ENCODE results near the gene IGFL4. TPM values are rescaled to one million over a fixed set of nuclear protein-coding genes. Genes with fewer than 3 reads are reported as not detected.
A peak's percentile ranks its signal among the peaks of the same experiment; 100 is the strongest.

The IGFL4 gene
- polyA plus RNA-seq, 12 donors = 1.4 to 8.9 (median 5.1) TPM; not detected in 2

- peak; percentile 99 for DNase-seq
Measured at GRCh38 chr19:45994998-45995714, 45.6 kb downstream of the IGFL4 start, which contains the start of gene CCDC61. Gene CCDC61, plus strand, starts transcription at chr19:45995467. Its CDS starts 7,552 bp downstream, at chr19:46003019.

GRCh38 chr19:45994456-45994997, 46.3 kb downstream of the IGFL4 start:
- DNase-seq = no peak

DNA sequence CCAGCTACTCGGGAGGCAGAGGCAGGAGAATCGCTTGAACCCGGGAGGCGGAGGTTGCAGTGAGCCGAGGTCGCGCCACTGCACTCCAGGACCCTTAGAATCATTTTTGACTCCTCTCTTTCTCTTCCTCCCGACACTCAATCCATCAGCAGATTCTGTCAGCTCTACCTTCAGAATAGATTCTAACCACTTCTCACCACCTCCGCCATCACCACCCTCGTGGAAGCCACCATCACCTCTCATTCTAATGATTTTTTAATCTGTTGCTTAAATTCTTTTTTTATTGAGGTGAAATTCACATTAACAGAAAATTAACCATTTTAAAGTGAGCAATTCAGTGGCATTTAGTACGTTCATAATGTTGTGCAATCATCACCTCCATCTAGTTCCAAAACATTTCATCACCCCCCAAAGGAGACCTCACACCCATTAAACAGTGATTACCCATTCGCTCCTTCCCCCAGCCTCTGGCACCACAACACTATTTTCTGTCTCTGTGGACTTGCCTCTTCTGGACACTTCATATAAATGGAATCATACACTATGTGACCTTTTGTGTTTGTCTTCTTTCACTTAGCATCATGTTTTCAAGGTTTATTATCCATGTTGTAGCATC, 50.6 kb downstream of the IGFL4 start:
- DNase-seq = no peak

Other genes with a start within 250 kb of the IGFL4 start
- 100 to 1,000 TPM in 1 of 12 donors, 10 to 100 TPM in 11; 28.6 to 389 (median 43.8) TPM for gene DMWD, start 248.2 kb downstream of the IGFL4 start, polyA plus RNA-seq (ENCODE audit: insufficient read length in 12 of 12)
- gene RSPH6A, start 225.7 kb downstream of the IGFL4 start, polyA plus RNA-seq (ENCODE audit: insufficient read length in 12 of 12) = not detected
- gene SYMPK, start 177.9 kb downstream of the IGFL4 start, polyA plus RNA-seq (ENCODE audit: insufficient read length in 12 of 12) = 10 to 100 TPM in 11 of 12 donors, not detected in 1; 28.4 to 63.7 (median 36.7) TPM
- not detected for gene FOXA3, start 176.7 kb downstream of the IGFL4 start, polyA plus RNA-seq (ENCODE audit: insufficient read length in 12 of 12)
- 10 to 100 TPM in 10 of 12 donors, 1 to 10 TPM in 1, not detected in 1; 8.9 to 27.3 (median 12.8) TPM for gene IRF2BP1, start 154.9 kb downstream of the IGFL4 start, polyA plus RNA-seq (ENCODE audit: insufficient read length in 12 of 12)
- 1 to 10 TPM in 11 of 12 donors, not detected in 1; 2.2 to 7.6 (median 3.7) TPM for gene MYPOP, start 138.4 kb downstream of the IGFL4 start, polyA plus RNA-seq (ENCODE audit: insufficient read length in 12 of 12)
- gene NANOS2, start 126.2 kb downstream of the IGFL4 start, polyA plus RNA-seq (ENCODE audit: insufficient read length in 12 of 12) = not detected
- gene NOVA2, start 67.1 kb downstream of the IGFL4 start, polyA plus RNA-seq (ENCODE audit: insufficient read length in 12 of 12) = 1 to 10 TPM in 11 of 12 donors, not detected in 1; 2.8 to 4.8 (median 3.7) TPM
- gene CCDC61, start 45.5 kb downstream of the IGFL4 start, polyA plus RNA-seq (ENCODE audit: insufficient read length in 12 of 12) = 10 to 100 TPM in 1 of 12 donors, 1 to 10 TPM in 10, not detected in 1; 4.5 to 12.3 (median 5.6) TPM
- 1 to 10 TPM in 1 of 12 donors, under 1 TPM in 6, not detected in 5; 0.28 to 4.1 (median 0.62) TPM for gene PGLYRP1, start 17.9 kb downstream of the IGFL4 start, polyA plus RNA-seq (ENCODE audit: insufficient read length in 12 of 12)
- not detected for gene IGFL3, start 83.7 kb upstream of the IGFL4 start, polyA plus RNA-seq (ENCODE audit: insufficient read length in 12 of 12)
- 10 to 100 TPM in 2 of 12 donors, 1 to 10 TPM in 1, under 1 TPM in 2, not detected in 7; 0.46 to 27.1 (median 9.4) TPM for gene IGFL2, start 107.2 kb upstream of the IGFL4 start, polyA plus RNA-seq (ENCODE audit: insufficient read length in 12 of 12)
- gene IGFL1, start 188.7 kb upstream of the IGFL4 start, polyA plus RNA-seq (ENCODE audit: insufficient read length in 12 of 12) = 10 to 100 TPM in 1 of 12 donors, 1 to 10 TPM in 2, not detected in 9; 1.7 to 10.6 (median 4.7) TPM

Measured in muscle of arm (tissue), 12 donors.